ENCODE results near the gene URGCP.

URGCP gene

GRCh38 chr7:43876241-43876640 lies 30.2 kb downstream of the URGCP start:
- no peak for DNase-seq (ENCODE audit: low spot score)

DNA sequence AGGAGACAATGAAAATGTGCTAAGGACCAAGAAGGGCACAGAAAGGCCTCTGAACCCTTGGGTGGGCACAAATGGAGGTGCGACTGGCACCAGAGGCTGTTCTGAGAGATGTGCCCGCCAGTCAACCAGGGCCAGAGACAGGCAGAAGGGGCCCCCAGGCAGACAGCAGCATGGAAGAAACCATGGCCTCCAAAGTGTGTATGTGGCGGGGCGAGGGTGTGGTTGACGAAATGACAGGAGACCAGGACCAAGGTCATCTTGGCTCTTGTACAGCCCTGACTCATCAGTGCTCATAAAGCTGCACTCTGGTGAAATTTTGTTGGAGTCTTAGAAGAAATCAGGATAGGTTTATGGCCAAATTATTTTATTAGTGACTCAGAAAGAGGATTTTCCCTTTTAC lies 33.1 kb downstream of the URGCP start:
- DNase-seq (ENCODE audit: low spot score), result peak; percentile 90

DNA sequence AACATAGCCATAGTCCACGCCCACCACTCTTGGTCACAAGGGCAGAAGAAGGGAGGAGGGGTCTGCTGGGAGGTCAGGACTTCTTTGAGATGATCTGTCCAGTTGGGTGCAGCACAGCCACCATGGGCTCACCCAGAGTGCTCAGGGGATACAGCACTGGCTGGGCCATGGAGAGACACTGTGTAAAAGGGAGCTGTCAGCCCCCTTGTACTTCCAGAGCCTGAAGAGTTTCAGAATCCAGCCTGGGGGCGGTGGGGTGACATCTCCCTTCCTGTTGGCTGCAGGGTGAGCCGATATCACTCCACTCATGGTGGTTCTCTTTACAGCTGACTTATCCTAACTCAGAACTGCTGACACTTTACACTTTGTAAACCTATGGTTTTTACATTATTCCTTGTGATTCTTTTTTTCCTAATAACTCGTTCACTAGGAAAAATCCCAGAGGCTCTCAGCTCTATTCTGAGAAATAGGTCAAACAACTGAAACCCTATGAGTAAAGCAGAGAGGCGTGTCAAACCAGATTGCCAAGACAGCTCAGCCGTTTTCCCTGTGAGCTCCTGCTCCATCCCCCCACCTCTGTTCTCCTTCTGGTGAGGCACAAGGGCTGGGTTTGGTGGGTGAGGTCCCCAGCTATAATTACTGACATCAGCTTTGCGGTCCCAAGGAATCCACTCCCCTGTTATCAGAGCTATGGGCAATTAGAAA lies 33.8 kb downstream of the URGCP start:
- peak; percentile 62 for DNase-seq (ENCODE audit: low spot score)

GRCh38 chr7:43871064-43871463 lies 35.3 kb downstream of the URGCP start:
- DNase-seq (ENCODE audit: low spot score), result no peak

DNA sequence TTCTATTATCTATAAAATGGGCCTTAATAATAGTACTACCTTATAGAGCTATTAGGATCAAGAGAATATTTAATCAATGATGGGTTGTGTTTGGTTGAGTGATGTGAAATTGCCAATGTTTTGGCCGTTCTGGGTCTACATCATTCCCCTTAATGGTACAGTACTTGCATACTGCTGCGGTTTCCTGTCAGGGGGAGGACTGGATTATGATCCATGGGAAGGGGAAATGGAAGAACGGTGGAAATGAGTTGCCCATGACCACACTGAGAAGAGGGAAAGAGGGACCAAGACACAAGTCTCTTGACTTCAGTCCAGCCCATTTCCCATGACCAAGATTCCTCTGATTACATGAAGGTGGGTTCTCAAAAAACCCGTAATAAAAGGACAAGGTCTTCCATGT lies 36.1 kb downstream of the URGCP start:
- no peak for DNase-seq (ENCODE audit: low spot score)

GRCh38 chr7:43869867-43870240 lies 36.5 kb downstream of the URGCP start:
- peak; percentile 42 for DNase-seq (ENCODE audit: low spot score)

DNA sequence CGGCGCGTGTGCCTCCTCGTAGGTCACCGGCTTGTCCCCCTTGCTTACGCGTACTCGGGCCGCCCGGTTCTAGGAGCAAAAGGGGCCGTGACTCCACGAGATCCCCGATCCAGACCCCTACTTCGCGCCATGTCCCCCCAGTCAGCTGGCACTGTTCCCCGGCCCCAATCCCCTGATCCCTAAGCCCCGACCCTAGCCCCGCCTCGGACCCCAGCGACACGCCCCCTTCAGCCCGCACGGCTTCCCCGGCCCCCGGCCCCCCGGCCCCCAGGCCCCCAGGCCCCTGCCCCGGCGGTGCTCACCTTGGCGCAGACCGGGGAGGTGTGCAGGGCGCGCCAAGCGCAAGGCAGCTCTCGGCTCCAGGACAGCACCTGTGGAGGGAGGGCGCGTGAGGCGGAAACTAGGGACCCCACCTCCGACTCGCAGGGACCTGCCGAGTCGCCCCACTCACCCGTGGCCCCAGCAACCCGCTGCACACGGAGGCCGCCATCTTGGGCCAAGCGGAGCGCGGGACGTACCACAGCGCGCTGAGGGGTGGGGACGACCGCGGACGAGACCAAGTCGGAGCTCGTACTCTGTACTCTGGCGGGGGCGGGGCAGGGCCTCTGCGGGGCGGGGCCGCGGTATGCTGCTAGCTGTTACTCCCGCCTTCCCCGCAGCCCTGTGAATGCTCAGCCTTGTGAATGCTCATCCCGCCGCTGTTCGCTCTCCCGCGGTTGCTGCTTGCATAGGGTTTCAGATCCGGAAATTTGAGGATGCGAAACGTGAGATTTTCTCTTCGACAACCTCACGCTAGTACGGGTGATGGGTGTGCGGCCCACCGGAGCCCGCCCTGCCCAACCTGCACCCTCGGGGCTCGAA lies 37.2 kb downstream of the URGCP start, which contains the start of gene MRPS24:
Gene MRPS24, minus strand, starts transcription at position 512 of the 861 bp plus-strand sequence. Its CDS starts 22 bp downstream, at position 490.
- DNase-seq (ENCODE audit: low spot score), result peak; percentile 100

- DNase-seq (ENCODE audit: low spot score), result no peak
Observed at GRCh38 chr7:43868681-43869005, 37.8 kb downstream of the URGCP start.

GRCh38 chr7:43868181-43868580 lies 38.2 kb downstream of the URGCP start:
- DNase-seq (ENCODE audit: low spot score), result no peak

GRCh38 chr7:43865277-43865676 lies 41.1 kb downstream of the URGCP start:
- DNase-seq (ENCODE audit: low spot score), result no peak

GRCh38 chr7:43864126-43864525 lies 42.3 kb downstream of the URGCP start:
- DNase-seq (ENCODE audit: low spot score), result no peak

DNA sequence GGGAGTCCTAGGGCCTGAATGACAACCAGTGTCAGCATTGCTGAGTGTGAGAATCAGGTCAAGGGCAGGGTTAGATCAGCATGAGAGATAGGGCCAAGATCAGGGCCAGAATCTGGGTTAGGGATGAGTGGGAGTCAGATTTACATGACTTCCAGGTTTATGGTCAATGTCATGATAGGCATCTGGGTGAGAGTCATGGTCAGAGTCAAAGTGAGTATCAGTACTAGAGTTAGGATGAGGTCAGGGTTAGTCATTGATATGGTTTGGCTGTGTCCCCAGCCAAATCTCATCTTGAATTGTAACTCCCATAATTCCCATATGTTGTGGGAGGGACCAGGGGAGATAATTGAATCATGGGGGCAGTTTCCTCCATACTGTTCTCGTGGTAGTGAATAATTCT lies 49.4 kb downstream of the URGCP start:
- DNase-seq (ENCODE audit: low spot score), result no peak

DNA sequence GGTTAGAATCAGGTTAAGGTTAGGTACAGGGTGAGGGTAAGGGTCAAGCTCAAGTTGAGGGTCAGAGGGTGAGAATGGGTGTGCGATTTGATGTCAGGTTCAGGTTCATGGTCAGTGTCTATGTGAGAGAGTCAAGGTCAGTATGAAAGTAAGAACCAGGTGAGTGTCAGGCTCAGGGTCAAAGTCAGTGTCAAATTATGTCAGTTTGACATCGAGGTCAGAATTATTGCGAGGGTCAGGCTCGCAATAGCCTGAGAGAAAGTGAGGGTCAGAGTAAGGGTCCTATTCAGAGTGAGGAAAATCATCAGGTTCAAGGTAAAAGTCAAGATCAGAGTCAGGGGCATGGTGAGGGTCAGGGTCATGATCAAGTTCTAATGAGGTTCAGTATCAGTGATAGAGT lies 50.1 kb downstream of the URGCP start:
- no peak for DNase-seq (ENCODE audit: low spot score)

- no peak for DNase-seq (ENCODE audit: low spot score)
Observed at GRCh38 chr7:43855176-43855575, 51.2 kb downstream of the URGCP start.

GRCh38 chr7:43851805-43852204 lies 54.6 kb downstream of the URGCP start:
- DNase-seq (ENCODE audit: low spot score), result no peak

GRCh38 chr7:43850348-43851116 lies 55.9 kb downstream of the URGCP start:
- no peak for DNase-seq (ENCODE audit: low spot score)

GRCh38 chr7:43849047-43849446 lies 57.3 kb downstream of the URGCP start:
- no peak for DNase-seq (ENCODE audit: low spot score)

GRCh38 chr7:43847496-43847895 lies 58.9 kb downstream of the URGCP start:
- no peak for DNase-seq (ENCODE audit: low spot score)

- DNase-seq (ENCODE audit: low spot score), result no peak
Observed at GRCh38 chr7:43844662-43845061, 61.7 kb downstream of the URGCP start.

DNA sequence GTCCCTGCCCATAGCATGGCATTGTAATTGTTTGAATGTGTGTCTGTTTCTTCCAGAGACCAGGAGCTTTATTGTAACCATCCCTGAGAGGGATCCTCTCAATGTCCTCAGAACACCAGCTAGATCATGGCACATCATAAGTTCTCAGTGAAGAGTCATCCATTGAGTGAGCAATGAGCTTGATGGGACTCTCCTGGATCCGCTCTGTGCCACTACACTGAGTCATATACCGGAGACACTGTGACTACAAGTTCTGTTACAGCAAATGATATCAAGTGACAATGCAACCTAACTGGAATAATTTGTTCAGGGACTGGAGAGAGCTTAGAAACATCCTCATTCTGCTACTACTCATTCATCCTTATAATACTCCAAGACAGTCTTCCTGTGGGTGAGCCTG lies 62.1 kb downstream of the URGCP start:
- no peak for DNase-seq (ENCODE audit: low spot score)

DNA sequence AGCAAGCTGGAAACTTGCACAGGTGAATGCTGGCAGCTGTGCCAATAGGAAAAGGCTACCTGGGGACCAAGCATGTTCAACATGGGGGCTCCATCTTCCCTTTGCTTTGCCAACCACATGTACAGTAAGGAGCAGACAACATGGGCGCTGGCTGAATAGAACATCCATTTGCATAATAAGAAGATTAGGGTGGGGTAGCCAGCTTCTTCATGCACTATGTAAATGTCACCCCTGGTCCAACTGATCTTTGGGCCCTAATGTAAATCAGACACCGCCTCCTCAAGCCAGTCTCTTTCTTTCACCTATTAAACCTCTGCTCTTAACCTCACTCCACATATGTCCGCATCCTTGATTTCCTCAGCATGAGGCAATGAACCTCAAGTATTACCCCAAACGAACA lies 63.1 kb downstream of the URGCP start:
- DNase-seq (ENCODE audit: low spot score), result no peak

DNA sequence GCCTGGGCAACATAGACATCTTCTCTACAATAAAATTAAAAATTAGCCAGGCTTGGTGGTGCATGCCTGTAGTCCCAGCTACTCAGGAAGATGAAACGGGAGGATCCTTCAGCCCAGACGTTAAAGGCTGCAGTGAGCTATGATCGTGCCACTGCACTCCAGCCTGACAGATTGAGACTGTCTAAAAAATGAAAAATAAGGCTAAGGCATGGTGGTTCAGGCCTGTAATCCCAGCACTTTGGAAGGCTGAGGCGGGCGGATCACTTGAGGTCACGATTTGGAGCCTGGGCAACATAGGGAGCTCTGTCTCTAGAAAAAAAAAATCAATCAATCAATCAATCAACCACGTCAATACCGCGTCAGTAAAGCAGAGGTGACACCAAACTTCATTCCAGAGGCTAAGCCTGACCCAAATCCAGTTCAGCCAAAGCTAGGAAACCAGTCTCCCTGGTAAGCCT lies 68.2 kb downstream of the URGCP start:
- DNase-seq (ENCODE audit: low spot score), result no peak

Measured in LoVo (cell line).